IPS-18c (cell line): ENCODE data around the gene BCL7A.

Experiments
- H3K4me3 ChIP-seq: 2 replicates; pipeline ENCODE4 v1.7.0; 2013; ENCODE audit warnings: low read depth, mild to moderate bottlenecking, low read length, moderate library complexity; ENCODE audit not compliant: insufficient read depth
- H3K9me3 ChIP-seq: one replicate; pipeline ENCODE4 v1.6.1; 2013; ENCODE audit warnings: mild to moderate bottlenecking, low read length, moderate library complexity; ENCODE audit not compliant: control insufficient read depth, insufficient read depth

The BCL7A gene

DNA sequence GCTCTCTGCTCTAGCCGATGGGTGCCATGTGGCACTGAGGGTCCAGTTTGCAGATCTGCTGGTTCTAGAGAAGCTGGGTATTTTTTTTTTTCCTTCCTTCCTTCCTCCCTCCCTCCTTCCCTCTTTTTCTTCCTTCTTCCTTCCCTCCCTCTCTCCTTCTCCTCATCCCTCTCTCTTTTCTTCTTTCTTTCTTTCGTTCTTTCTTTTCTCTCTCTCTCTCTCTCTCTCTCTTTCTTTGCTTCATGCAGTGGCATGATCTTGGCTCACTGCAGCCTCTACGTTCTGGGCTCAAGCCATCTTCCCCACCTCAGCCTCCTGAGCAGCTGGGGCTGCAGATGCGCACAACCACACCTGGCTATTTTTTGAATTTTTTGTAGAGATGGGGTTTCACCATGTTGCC is 2.7 kb upstream of the BCL7A start:
- H3K9me3 ChIP-seq, result no peaks in the 10 kb centered on the region
- H3K4me3 ChIP-seq, result no peak overlapping the region

GRCh38 chr12:122020795-122021192 is 890 bp upstream of the BCL7A start:
- Histone ChIP-seq H3K9me3 (no peaks in the 10 kb centered on the region), H3K4me3 (peak overlapping the region; percentile 70)

DNA sequence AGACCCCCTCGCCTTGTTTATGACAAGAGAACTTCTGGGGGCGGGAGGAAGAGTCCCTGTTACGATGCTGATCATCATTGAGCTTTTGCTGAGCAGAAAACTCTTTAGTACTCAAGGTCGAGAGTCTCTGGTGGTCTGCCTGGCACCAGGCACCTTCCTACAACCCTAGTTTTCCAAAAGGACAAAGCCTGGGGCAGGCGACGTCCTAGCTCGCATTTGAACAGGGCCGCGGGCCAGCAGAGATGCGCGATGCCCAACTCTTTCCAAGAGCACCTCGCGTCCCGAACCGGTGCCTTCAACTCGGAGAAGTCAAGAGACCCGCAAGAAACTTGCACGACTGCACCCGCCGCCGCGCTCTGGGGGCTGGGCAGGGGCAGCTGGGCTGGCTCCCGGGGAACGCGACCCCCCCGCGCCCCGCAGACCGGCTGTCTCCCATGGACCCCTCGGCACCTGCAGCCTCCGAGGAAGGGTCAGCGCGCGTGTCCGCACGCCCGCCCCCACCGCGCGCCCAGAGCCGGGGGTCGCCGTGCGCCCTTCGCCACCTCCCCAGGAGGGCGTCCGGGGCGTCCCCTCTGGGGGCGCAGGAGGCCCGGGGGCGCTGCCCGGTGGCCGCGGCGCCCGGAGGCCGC is 377 bp upstream of the BCL7A start:
- Histone ChIP-seq H3K4me3 (peak overlapping the region; percentile 70), H3K9me3 (no peaks in the 10 kb centered on the region)

DNA sequence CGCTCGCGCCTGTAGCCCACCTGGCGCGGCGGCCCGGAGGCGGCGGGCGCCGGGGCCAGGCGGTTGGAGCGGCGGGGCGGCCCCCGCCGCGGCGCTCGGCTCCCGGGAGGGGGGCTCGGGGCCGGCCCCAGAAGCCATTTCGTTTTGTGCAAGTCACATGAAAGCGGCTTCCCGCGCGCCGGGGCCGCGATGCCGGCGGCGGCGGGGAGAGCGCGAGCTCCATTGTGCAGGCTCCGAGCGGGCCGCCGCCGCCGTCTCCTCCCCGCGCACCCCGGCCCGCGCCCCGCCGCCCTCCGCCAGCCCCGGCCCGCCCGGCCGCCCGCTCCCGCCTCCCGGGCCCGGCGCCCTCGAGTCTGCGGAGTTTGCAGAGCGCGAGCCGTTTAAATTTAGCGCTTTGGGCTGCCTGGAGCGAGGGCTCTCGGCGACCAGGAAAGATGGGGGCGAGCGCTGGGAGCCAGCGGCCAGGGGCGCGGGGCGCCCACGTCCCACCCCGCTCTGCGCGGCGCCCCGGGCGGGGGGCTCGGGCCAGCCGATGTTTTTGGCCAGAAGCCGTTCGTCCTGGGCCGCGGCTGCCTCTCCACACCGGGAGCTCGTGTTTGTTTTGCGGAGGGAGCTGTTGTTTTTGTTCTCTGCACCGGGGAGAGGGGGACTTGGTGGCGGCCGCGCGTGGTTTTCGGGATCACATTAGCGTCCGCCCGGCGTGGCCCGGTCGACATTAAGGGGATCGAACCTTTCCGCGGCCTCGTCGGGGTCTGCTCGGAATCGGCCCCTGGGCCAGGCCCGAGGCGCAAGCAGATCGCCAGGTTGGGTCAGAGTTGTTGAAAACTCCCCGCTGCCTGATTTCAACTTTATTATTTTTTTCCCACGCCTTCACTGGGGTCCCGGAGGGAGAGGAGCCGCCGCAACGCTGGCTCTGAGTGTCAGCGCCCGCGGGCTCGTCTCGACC is 982 bp downstream of the BCL7A start:
- H3K4me3 ChIP-seq, result peak overlapping the region; percentile 79

DNA sequence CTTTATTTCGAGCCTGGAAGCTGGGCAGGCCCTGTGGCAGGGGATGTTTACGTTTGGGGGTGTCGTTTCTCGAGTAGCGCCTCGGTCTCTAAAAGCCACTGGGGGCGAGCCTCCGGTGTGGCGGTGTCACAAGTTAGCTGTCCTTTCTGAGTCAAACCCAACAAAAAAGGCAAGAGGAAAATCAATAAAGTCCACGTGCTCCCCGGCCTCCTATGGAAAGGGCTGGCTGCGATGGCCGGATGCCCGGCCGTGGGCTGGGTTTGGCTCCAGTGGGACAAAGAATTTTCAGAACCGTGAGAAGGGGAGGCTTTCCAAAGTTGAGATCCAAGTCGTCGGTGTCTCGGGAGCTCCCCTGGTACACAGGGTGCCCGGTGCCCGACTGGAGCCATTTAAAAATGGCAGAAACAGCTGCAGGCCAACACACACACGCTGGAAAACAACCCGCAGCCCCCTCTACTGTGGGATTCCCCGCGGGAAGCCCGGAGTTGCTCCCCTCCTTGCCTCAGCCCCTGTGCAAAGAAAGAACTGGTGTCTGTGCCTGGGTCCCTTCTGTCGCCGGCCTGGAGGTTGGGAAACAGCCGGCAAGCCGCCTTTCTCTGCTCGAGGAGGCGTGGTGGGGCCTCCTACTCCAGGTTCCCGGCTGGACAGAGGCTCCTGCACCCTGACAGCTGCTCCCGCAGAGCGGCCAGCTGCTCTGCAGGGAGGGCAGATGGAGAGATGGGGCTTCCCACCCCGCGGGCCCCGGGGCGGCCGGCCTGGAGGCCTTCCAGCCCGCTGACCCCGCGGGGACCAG is 1.9 kb downstream of the BCL7A start:
- Histone ChIP-seq H3K9me3 (no peaks in the 10 kb centered on the region), H3K4me3 (peak overlapping the region; percentile 79)

More for the DNA sequence above, 982 bp downstream of the BCL7A start:
- H3K9me3 ChIP-seq, result no peaks in the 10 kb centered on the region

DNA sequence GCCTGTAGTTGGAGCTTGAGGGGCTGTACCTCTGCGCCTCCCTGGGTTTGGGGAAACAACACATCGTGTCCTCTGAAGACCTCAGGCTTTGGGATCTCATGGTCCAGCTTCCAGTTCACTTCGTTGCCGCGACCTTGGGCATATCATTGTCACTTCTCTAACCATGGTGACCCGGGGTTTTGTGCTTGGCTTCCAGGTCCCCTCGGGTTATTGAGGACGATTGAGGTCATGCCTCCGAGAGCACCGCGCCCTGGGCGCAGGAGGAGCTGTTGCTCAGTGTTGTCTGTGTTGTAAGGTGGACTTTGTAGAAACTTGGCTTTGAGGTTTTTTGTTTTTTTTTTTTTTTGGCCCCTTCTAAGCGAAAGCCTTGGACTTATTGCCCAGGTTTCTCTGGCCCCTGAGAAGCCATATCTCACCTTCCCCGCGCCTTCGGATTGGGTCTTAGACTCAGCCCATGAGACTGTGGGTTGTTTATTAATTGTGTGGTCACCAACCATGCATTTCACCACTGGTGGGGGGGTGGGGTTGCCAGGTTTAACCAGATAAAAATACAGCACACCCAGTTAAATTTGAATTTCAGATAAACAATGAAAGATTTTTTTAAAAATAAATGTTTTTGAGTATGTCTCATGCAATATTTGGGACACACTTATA is 2.6 kb downstream of the BCL7A start:
- H3K9me3 ChIP-seq, result no peaks in the 10 kb centered on the region
- H3K4me3 ChIP-seq, result no peak overlapping the region; the same call in 1 of the 2 replicates

- H3K4me3 ChIP-seq, result no peak overlapping the region
- no peaks in the 10 kb centered on the region for H3K9me3 ChIP-seq
These were observed 5.1 kb downstream of the BCL7A start for GRCh38 chr12:122026706-122027333.

DNA sequence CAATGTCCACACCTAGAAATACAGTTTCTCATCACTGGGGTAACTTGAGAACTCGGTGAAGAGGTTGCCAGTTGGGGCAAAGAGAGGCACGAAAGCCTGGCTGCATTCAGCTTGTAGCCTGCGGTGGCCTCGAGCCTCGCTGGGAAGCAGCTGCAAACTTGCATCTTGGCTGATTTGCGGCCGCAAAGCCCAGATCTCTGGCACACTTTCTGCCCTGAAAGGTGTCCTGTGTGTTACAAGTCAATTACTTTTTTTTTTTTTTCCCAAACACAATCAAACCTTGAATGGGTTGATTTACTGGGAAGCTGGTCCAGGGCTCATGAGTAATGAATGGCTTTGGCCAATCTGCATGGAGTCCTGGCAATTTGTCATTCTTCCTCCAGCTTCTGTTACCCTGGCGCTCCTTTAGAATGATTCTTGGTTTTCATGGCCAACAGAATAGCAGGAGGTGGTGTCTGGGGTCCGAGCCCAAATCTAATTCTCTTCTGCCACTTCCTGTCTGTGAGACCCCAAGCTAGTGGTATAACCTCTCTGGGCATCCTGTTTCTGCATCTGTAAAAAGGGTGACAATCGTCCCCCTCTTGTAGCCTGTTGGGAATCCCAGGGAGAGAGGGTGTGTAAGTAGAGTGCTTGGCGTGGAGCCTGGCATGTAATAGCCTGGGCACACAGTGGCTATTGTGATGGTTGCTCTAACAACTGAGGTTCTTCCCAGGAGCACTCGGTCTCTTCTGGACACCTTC is 6.7 kb downstream of the BCL7A start:
- Histone ChIP-seq H3K4me3 (no peak overlapping the region), H3K9me3 (no peaks in the 10 kb centered on the region)

DNA sequence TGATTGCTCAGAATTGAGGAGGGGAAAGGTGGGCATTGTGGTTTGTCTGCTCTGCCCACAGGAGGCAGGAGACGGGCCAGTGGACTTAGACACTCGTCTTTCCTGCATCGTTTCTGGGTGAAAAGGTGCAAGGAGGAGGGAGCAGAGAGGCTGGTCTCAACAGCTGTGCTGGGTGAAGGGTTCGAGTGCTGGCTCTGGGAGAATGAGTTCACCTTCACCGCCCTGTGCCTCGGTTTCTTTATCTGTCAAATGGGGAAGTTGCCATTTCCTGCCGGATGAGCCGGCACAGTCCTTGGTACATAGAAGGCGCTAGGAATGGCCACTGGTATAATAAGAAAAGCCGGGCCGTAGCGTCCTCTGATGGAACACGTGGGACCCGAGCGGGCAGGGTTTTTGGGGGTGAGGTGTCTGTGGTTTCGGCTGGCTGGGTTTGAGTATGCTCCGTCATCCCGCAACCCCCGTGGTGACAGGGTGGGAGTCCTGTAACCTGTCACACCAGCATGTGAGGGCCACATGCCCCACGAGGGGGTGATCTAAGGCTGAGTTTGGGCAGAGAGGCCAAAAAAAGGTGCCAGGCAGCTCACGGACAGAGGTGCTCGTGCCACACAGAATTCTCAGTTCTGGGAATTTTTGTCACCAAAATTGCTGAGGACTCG is 7.3 kb downstream of the BCL7A start:
- no peak overlapping the region for H3K4me3 ChIP-seq
- H3K9me3 ChIP-seq, result no peaks in the 10 kb centered on the region

DNA sequence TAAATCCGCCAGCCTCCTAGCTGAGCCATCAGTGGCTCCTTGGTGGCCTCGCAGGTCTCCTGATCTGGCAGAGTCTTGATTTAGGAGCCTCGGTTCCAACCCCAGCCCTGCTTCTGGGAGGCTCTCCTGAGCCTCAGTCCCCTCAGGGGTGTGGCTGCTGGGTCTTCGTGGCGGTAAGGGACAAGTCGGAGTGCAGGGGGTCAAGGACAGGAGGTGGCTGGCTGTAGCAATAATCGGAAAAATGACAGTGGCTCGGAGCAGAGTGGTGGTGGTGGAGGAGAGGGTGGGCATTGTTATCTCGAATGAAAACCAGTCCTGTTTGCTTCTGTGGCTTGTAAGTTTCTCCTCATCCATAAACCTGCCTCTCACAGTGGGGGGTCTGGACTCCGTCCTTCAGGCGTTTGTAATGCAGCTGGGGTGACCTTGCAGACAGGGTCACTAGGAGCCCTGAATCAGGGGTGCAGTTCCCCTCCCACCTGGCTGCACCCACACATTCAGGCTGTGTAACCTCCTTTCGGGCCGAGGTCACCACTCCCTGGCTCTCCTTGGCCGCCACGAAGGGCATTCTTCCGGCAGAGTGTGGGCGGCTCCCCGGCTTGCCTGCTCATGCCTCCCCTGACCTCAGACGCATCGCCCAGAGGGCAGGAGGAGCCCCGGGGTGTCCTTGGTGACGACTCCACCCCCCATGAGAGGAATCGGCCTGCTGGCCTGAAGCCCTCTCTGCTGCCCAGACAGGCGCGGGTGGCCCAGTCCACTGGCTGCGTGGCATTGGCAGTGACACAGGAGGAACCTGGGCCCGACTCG is 8.1 kb downstream of the BCL7A start:
- no peak overlapping the region for H3K4me3 ChIP-seq
- H3K9me3 ChIP-seq, result no peaks in the 10 kb centered on the region

DNA sequence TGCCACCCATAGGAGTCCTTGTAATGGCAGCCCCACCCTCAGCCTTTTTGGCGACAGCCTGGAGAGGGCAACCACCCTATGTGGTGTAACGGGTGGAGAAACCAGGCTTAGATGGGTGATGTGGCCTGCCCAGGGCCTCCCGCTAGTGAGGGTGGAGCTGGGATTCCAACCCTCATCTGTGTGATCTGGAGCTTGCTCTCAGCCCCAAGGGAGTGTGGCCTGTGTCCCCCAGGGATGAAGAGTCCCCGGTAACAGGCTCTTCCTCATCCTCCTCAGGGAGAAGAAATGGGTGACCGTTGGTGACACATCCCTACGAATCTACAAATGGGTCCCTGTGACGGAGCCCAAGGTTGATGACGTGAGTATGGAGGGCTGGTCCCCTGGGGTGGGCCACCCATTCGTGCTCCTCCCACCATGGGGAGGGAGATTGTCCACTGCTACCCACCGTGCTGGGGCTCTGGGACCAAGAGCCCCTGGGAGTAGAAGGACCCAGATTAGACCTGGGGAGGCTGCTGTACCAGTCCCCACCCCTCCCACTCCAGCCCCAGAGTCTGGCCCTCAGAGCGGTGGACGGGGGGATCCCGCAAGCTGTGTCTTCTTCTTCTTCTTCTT is 8.8 kb downstream of the BCL7A start:
- no peak overlapping the region for H3K4me3 ChIP-seq
- H3K9me3 ChIP-seq, result no peaks in the 10 kb centered on the region

DNA sequence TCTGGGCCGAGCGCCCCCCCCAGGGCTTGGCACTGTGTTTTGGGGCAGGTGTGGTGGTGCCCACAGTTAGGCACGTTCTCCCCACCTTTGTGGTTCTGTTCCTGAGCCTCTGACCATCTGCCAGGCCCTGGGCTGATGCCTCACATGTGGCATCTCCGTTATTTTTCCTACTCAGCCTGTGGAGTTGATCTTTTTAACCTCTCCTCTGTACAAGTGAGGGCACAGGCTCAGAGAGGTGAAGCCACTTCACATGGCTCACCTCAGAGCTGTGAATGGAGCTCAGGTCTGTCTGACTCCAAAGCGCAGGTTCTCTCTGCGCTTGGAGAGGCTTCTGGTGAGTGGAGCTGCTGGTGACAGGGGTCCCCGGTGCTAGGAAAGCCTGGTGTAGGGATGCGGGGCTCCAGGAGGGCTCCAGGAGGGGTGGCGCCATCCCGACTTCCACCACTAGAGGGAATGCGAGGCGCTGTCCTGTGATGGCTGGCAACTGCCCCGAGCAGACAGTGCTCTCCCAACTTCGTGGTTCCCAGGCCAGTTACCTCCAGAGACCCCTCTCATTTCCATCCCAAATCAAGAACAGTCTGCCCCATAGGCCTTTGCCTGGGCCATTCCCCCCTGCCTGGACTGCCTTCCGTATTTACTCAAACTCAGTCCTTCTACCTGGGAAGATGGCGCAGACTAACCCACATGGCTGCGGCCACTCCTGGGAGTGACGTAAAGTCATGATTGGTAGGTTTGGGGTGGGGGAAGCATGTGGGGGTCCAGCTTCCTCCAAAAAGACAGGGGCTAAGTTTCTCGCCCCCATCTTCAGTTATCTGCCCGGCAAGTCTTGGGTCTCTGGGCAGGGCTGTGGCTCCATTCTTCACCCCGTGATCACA is 9.9 kb downstream of the BCL7A start:
- H3K9me3 ChIP-seq, result no peaks in the 10 kb centered on the region
- no peak overlapping the region for H3K4me3 ChIP-seq

DNA sequence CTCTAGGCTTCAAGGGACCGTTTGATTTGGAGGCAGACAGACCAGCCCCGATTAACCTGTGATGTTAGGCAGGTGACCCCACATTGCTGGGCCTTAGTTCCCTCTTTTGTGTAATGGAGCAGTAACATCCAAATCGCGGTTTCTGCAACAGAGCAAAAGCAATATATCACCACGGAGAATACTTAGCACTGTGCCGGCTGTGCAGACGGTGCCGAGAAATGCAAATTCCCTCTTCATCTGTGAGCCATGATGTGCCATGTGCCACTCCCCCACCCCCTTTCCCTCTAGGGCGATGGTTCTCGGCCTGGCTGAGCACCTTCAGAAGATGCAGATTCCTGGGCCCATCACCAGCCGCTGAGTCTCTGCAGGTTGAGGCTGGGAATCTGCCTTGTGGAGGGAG is 10.9 kb downstream of the BCL7A start:
- Histone ChIP-seq H3K9me3 (no peaks in the 10 kb centered on the region), H3K4me3 (no peak overlapping the region)

GRCh38 chr12:122035292-122035691 is 13.6 kb downstream of the BCL7A start:
- Histone ChIP-seq H3K9me3 (no peaks in the 10 kb centered on the region), H3K4me3 (no peak overlapping the region)
